Bronchial epithelial cell (primary cell): ENCODE data around the gene WDR3. TPM values are rescaled to one million over a fixed set of nuclear protein-coding genes. Genes with fewer than 3 reads are reported as not detected.

Experiments used
- DNase-seq: peaks from one replicate; pipeline ENCODE4 v3.0.0-alpha.2; 2010; ENCODE audit warnings: low read depth
- FAIRE-seq: peaks from 2 replicates; lab custom pipeline; 2011; peaks lifted over from hg19 to GRCh38; lab: Jason Lieb, UNC
- H3K27me3 ChIP-seq: 2 replicates; pipeline ENCODE4 v1.5.1; 2011; ENCODE audit warnings: low read length; ENCODE audit not compliant: control insufficient read depth, insufficient read depth
- H3K36me3 ChIP-seq: 2 replicates; pipeline ENCODE4 v1.5.1; 2011; ENCODE audit warnings: low read length; ENCODE audit not compliant: control insufficient read depth, insufficient read depth
- H3K4me3 ChIP-seq: 2 replicates; pipeline ENCODE4 v1.5.1; 2011; ENCODE audit warnings: mild to moderate bottlenecking, low read depth, low read length, control low read depth
- CTCF ChIP-seq: IDR thresholded peaks from 2 replicates; pipeline ENCODE4 v1.5.1; 2011; ENCODE audit warnings: mild to moderate bottlenecking, moderate library complexity, low read length, control low read depth, inconsistent platforms; ENCODE audit not compliant: insufficient read depth, severe bottlenecking
- total RNA-seq: library from RNA; depleted of rRNA; stranded (reverse); fragments of >200 nt; gene quantifications from 2 replicates; pipeline ENCODE4 v1.2.1, GENCODE V29; 2014

WDR3 gene
- total RNA-seq, 1 donor from 2014 or later, result 38.2 TPM

DNA sequence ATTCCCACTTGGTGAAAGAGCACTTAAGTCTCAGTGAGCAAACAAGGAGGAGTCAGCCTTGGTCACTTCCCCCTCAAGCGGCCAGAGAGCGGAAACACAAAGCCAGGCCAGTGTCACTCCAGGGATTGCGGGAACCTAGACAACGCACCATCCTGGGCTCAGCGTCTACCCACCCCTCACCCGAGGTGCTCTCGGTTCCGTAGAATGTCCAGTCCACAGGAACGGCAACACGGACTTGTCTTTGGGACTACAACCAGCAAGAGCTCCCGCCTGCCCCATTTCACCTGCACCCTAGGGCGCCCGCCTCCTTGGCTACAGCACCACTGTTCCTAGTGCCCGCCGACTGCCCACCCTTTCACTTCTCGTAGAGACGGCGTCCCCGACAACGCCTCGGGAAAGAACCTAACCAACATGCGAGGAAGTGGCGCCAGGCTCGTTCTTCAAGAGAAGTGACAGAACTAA lies 627 bp upstream of the WDR3 start:
- Histone ChIP-seq H3K36me3 (peaks cover 4% of the 10 kb centered on the region), H3K27me3 (no peaks in the 10 kb centered on the region), H3K4me3 (peak overlapping the region; percentile 92)
- TF ChIP-seq CTCF, result peak; percentile 31
- no peak for FAIRE-seq
- peak; percentile 63 for DNase-seq

DNA sequence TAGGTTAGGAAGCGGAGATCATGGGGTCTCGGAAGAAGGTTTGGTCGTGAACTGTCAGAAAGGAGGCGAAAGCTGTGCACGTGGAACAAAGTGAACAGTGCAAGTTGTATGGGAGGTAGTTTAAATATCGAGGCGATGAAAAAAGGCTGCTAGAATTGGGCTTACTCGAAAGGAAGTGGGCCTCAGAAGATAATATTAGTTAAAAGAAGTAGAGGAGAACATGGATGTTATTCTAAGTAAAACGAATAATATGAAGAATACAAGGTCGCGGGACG lies 571 bp downstream of the WDR3 start:
- H3K4me3 ChIP-seq, result peak overlapping the region; percentile 92
- no peak for TF ChIP-seq CTCF
- FAIRE-seq, result no peak
- H3K27me3 ChIP-seq, result no peaks in the 10 kb centered on the region
- H3K36me3 ChIP-seq, result peaks cover 6% of the 10 kb centered on the region
- DNase-seq, result no peak

- FAIRE-seq, result no peak
- peak; percentile 2 for DNase-seq
- H3K27me3 ChIP-seq, result no peaks in the 10 kb centered on the region
- H3K4me3 ChIP-seq, result peak overlapping the region; percentile 92
- H3K36me3 ChIP-seq, result peaks cover 6% of the 10 kb centered on the region
- TF ChIP-seq CTCF, result no peak
These were observed 945 bp downstream of the WDR3 start for GRCh38 chr1:117930484-117930883.

DNA sequence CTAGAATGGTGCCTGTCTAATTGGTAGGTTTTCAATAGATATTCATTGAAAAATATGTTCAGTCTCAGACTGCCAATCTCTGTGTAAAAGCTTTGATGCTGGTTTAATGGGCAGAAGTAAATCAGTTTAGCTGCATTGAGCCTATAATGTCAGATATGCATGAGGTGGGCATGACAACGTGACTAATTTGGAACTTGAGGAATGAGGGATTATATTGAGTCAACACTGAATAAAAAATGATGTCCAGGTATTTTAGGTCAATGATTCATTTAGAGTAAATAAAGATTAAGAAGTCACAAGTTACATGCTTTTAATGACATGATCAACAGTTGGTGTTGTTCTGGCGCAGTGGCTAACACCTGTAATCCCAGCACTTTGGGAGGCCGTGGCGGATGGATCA lies 3.0 kb downstream of the WDR3 start:
- no peak for FAIRE-seq
- DNase-seq, result peak; percentile 81
- no peak overlapping the region for H3K4me3 ChIP-seq
- no peak for TF ChIP-seq CTCF
- H3K36me3 ChIP-seq, result peaks cover 8% of the 10 kb centered on the region
- H3K27me3 ChIP-seq, result no peaks in the 10 kb centered on the region

- DNase-seq, result no peak
- no peak for FAIRE-seq
- Histone ChIP-seq H3K27me3 (no peaks in the 10 kb centered on the region), H3K4me3 (no peak overlapping the region), H3K36me3 (peaks cover 11% of the 10 kb centered on the region)
- no peak for TF ChIP-seq CTCF
These were observed 4.2 kb downstream of the WDR3 start for GRCh38 chr1:117933769-117934168.

GRCh38 chr1:117942293-117942692 lies 12.8 kb downstream of the WDR3 start:
- TF ChIP-seq CTCF, result no peak
- DNase-seq (no peak), FAIRE-seq (no peak)
- H3K27me3 ChIP-seq, result no peaks in the 10 kb centered on the region
- peaks cover 17% of the 10 kb centered on the region for H3K36me3 ChIP-seq
- H3K4me3 ChIP-seq, result no peak overlapping the region
